Measurements from ENCODE around the gene GLTPD2. TPM values are rescaled to one million over a fixed set of nuclear protein-coding genes. Genes with fewer than 3 reads are reported as not detected.

GLTPD2 gene
- total and polyA plus RNA-seq, 10 of the 15 experiments (the other 5 are each of a cell fraction or from before 2014, with no cell fraction given): 0.16 to 0.34 TPM; not detected in 8

GRCh38 chr17:4750606-4751005 is 38.2 kb upstream of the GLTPD2 start (continued):
- TF ChIP-seq ZBTB40 (IDR thresholded peaks at IDR 0.05; ENCODE audit: borderline replicate concordance) (no peak), ESRRA (IDR thresholded peaks at IDR 0.05; ENCODE audit: low read length) (no peak), MTA3 (IDR thresholded peaks at IDR 0.05; ENCODE audit: borderline replicate concordance, low read length) (no peak), ZNF687 (IDR thresholded peaks at IDR 0.05) (no peak), HSF1 (IDR thresholded peaks at IDR 0.05; ENCODE audit: low read depth, low read length) (no peak)
